HepG2 (cell line): ENCODE measurements around the gene ALG14. TPM values are rescaled to one million over a fixed set of nuclear protein-coding genes. Genes with fewer than 3 reads are reported as not detected.

Experiments
- FOXJ3 ChIP-seq: sonication (generic); formaldehyde crosslinking; IDR thresholded peaks from 2 replicates; pipeline ENCODE4 v1.4.0; 2020; ENCODE audit warnings: missing genetic modification reagents, mild to moderate bottlenecking, borderline replicate concordance
- HDAC1 ChIP-seq: sonication (generic); formaldehyde crosslinking; IDR thresholded peaks from 2 replicates; pipeline ENCODE4 v1.5.1; 2020; ENCODE audit warnings: mild to moderate bottlenecking, missing genetic modification reagents
- HNRNPLL ChIP-seq: fragments of 200-400 bp; formaldehyde crosslinking; IDR thresholded peaks from 2 replicates; pipeline ENCODE4 v1.6.1; 2017; ENCODE audit warnings: mild to moderate bottlenecking, low read depth, low read length; ENCODE audit not compliant: poor library complexity, severe bottlenecking
- KAT8 ChIP-seq: IDR thresholded peaks from 2 replicates; pipeline ENCODE4 v1.6.1; 2016; ENCODE audit warnings: missing genetic modification reagents, missing compliant biosample characterization
- NKX3-1 ChIP-seq: sonication (generic); formaldehyde crosslinking; IDR thresholded peaks from 2 replicates; pipeline ENCODE4 v1.5.0; 2020; ENCODE audit warnings: missing genetic modification reagents
- PAF1 ChIP-seq: IDR thresholded peaks from 2 replicates; pipeline ENCODE4 v1.6.1; 2016; ENCODE audit warnings: missing genetic modification reagents, missing compliant biosample characterization
- PHF5A ChIP-seq: IDR thresholded peaks from one replicate; pipeline ENCODE4 v1.6.1; 2018; ENCODE audit warnings: low read depth, missing genetic modification reagents; ENCODE audit not compliant: unreplicated experiment
- SRY ChIP-seq: sonication (generic); formaldehyde crosslinking; IDR thresholded peaks from 2 replicates; pipeline ENCODE4 v1.8.0; 2022; ENCODE audit warnings: mild to moderate bottlenecking, missing genetic modification reagents
- ZBTB21 ChIP-seq: sonication (generic); formaldehyde crosslinking; IDR thresholded peaks from 2 replicates; pipeline ENCODE4 v1.4.0; 2020; ENCODE audit warnings: missing genetic modification reagents
- ZMYM3 ChIP-seq: sonication (generic); formaldehyde crosslinking; IDR thresholded peaks from 2 replicates; pipeline ENCODE4 v1.5.1; 2020; ENCODE audit warnings: mild to moderate bottlenecking, missing genetic modification reagents
- ZNF10 ChIP-seq: sonication (generic); formaldehyde crosslinking; IDR thresholded peaks from 2 replicates; pipeline ENCODE4 v1.4.0; 2020; ENCODE audit warnings: mild to moderate bottlenecking, low read depth, missing genetic modification reagents, borderline replicate concordance
- polyA plus RNA-seq, 8 experiments: library from polyadenylated mRNA; depleted of rRNA in 3 of 8; stranded (reverse) in 7 of 8; unstranded in 1 of 8; fragments of >200 nt; fragmentation: Illumina TruSeq in 4 of 8; extraction: Trizol in 4 of 8; gene quantifications; 2 replicates each; pipeline versions ENCODE4 v1.2.1 to v1.2.3, GENCODE V29; 2011 to 2016; ENCODE audit warnings: low read depth in 4 of 8, missing spikeins in 1 of 8, mixed read lengths in 1 of 8; ENCODE audit not compliant: insufficient read depth in 1 of 8
- total RNA-seq, 5 experiments: library from RNA; depleted of rRNA; stranded (reverse); fragments of >200 nt; fragmentation: Illumina TruSeq; extraction: Trizol; gene quantifications; 2 replicates each; pipeline ENCODE4 v1.2.3, GENCODE V29; 2016; ENCODE audit warnings: low read depth in 1 of 5
- TF ChIP-seq, protein P1 (sequence below): sonication (generic); formaldehyde crosslinking; conservative IDR thresholded peaks from 2 replicates; pipeline ENCODE4 v1.4.0; 2020; ENCODE audit warnings: missing genetic modification reagents
- TF ChIP-seq, protein P2 (sequence below): sonication (generic); formaldehyde crosslinking; conservative IDR thresholded peaks from 2 replicates; pipeline ENCODE4 v1.4.0; 2020; ENCODE audit warnings: mild to moderate bottlenecking, missing genetic modification reagents, moderate library complexity
- TF ChIP-seq, protein P3 (sequence below): sonication (generic); formaldehyde crosslinking; IDR thresholded peaks from 2 replicates; pipeline ENCODE4 v1.9.0; 2021; ENCODE audit warnings: missing genetic modification reagents, borderline replicate concordance
- TF ChIP-seq, protein P4 (sequence below): sonication (generic); formaldehyde crosslinking; IDR thresholded peaks from 2 replicates; pipeline ENCODE4 v1.8.1; 2023; ENCODE audit warnings: missing genetic modification reagents, inconsistent platforms, borderline replicate concordance
- TF ChIP-seq, protein P5 (sequence below): sonication (generic); formaldehyde crosslinking; IDR thresholded peaks from 2 replicates; pipeline ENCODE4 v1.4.0; 2020; ENCODE audit warnings: missing genetic modification reagents
- TF ChIP-seq, protein P6 (sequence below): sonication (generic); formaldehyde crosslinking; IDR thresholded peaks from 2 replicates; pipeline ENCODE4 v1.5.1; 2020; ENCODE audit warnings: mild to moderate bottlenecking, moderate library complexity, missing genetic modification reagents

Gene ALG14
- total and polyA plus RNA-seq, 2 of the 13 experiments (the other 11 are each of a cell fraction or from before 2014, with no cell fraction given) = 4.5 to 12.7 TPM

DNA sequence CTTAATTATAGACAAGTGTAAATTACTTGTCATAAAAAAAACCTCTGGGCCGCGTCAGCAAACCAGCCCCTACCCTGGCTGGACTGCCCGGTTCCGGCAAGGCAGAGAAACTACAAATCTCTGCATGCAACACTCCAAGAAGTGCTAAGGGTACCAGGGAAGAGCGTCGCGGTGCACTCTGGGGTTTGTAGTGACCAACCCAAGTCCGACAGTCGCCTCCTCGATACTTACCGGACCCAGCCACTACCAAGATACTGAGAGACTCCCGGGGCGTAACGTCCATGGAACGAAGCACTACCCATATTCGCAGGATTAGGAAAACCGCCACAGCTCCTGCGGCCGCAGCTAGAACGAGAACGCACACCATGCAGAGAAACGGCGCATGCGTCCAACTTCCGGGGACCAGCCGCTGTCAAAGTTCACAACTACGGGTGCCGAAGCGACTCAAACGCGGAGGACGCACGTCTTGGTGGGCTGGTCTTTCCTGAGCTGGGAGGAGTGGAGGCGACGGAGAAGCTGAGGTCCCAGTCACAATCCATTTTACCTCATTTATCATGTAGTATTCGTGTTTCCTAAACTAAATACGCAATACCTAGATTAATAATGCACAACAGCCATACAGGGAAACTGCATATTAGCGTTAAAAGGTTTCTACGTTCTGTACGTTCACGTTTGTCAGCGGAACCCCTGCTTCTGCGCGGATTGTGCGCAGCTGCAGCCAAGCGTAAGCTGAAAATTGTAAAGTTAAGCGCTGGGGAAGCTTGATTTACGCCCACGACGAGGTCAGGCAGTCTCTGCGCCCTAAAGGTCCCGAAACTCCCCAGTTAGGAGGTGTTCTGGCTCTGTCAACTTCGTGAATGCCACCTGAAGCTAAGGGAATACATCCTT, at the start of gene ALG14 (continued):
- TF ChIP-seq, protein P1, sequence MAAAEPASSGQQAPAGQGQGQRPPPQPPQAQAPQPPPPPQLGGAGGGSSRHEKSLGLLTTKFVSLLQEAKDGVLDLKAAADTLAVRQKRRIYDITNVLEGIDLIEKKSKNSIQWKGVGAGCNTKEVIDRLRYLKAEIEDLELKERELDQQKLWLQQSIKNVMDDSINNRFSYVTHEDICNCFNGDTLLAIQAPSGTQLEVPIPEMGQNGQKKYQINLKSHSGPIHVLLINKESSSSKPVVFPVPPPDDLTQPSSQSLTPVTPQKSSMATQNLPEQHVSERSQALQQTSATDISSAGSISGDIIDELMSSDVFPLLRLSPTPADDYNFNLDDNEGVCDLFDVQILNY (CRISPR knock-in tag) = no peak
- TF ChIP-seq PHF5A (CRISPR knock-in tag) (no peak), KAT8 (peak; percentile 92), HNRNPLL (peak; percentile 98), ZNF10 (no peak), PAF1 (CRISPR knock-in tag) (no peak), ZMYM3 (CRISPR knock-in tag) (peak; percentile 78; the same call in 1 of the 2 replicates), HDAC1 (peak; percentile 79), FOXJ3 (CRISPR knock-in tag) (no peak), NKX3-1 (CRISPR knock-in tag) (peak; percentile 39; the same call in 1 of the 2 replicates), SRY (peak; percentile 77; the same call in 1 of the 2 replicates), ZBTB21 (no peak)
- TF ChIP-seq, protein P2, sequence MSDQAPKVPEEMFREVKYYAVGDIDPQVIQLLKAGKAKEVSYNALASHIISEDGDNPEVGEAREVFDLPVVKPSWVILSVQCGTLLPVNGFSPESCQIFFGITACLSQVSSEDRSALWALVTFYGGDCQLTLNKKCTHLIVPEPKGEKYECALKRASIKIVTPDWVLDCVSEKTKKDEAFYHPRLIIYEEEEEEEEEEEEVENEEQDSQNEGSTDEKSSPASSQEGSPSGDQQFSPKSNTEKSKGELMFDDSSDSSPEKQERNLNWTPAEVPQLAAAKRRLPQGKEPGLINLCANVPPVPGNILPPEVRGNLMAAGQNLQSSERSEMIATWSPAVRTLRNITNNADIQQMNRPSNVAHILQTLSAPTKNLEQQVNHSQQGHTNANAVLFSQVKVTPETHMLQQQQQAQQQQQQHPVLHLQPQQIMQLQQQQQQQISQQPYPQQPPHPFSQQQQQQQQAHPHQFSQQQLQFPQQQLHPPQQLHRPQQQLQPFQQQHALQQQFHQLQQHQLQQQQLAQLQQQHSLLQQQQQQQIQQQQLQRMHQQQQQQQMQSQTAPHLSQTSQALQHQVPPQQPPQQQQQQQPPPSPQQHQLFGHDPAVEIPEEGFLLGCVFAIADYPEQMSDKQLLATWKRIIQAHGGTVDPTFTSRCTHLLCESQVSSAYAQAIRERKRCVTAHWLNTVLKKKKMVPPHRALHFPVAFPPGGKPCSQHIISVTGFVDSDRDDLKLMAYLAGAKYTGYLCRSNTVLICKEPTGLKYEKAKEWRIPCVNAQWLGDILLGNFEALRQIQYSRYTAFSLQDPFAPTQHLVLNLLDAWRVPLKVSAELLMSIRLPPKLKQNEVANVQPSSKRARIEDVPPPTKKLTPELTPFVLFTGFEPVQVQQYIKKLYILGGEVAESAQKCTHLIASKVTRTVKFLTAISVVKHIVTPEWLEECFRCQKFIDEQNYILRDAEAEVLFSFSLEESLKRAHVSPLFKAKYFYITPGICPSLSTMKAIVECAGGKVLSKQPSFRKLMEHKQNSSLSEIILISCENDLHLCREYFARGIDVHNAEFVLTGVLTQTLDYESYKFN (CRISPR knock-in tag) = peak; percentile 50
- TF ChIP-seq, protein P3, sequence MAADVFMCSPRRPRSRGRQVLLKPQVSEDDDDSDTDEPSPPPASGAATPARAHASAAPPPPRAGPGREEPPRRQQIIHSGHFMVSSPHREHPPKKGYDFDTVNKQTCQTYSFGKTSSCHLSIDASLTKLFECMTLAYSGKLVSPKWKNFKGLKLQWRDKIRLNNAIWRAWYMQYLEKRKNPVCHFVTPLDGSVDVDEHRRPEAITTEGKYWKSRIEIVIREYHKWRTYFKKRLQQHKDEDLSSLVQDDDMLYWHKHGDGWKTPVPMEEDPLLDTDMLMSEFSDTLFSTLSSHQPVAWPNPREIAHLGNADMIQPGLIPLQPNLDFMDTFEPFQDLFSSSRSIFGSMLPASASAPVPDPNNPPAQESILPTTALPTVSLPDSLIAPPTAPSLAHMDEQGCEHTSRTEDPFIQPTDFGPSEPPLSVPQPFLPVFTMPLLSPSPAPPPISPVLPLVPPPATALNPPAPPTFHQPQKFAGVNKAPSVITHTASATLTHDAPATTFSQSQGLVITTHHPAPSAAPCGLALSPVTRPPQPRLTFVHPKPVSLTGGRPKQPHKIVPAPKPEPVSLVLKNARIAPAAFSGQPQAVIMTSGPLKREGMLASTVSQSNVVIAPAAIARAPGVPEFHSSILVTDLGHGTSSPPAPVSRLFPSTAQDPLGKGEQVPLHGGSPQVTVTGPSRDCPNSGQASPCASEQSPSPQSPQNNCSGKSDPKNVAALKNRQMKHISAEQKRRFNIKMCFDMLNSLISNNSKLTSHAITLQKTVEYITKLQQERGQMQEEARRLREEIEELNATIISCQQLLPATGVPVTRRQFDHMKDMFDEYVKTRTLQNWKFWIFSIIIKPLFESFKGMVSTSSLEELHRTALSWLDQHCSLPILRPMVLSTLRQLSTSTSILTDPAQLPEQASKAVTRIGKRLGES (CRISPR knock-in tag) = 0 out of 2 replicates have a peak, but pooled peaks have one; percentile 25
- TF ChIP-seq, protein P4, sequence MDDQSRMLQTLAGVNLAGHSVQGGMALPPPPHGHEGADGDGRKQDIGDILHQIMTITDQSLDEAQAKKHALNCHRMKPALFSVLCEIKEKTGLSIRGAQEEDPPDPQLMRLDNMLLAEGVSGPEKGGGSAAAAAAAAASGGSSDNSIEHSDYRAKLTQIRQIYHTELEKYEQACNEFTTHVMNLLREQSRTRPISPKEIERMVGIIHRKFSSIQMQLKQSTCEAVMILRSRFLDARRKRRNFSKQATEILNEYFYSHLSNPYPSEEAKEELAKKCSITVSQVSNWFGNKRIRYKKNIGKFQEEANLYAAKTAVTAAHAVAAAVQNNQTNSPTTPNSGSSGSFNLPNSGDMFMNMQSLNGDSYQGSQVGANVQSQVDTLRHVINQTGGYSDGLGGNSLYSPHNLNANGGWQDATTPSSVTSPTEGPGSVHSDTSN (CRISPR knock-in tag) = no peak
- TF ChIP-seq, protein P5, sequence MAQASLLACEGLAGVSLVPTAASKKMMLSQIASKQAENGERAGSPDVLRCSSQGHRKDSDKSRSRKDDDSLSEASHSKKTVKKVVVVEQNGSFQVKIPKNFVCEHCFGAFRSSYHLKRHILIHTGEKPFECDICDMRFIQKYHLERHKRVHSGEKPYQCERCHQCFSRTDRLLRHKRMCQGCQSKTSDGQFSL (CRISPR knock-in tag) = no peak
- TF ChIP-seq, protein P6, sequence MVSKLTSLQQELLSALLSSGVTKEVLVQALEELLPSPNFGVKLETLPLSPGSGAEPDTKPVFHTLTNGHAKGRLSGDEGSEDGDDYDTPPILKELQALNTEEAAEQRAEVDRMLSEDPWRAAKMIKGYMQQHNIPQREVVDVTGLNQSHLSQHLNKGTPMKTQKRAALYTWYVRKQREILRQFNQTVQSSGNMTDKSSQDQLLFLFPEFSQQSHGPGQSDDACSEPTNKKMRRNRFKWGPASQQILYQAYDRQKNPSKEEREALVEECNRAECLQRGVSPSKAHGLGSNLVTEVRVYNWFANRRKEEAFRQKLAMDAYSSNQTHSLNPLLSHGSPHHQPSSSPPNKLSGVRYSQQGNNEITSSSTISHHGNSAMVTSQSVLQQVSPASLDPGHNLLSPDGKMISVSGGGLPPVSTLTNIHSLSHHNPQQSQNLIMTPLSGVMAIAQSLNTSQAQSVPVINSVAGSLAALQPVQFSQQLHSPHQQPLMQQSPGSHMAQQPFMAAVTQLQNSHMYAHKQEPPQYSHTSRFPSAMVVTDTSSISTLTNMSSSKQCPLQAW (CRISPR knock-in tag) = peak; percentile 80
